ENCODE results near the gene NUBP2. TPM values are rescaled to one million over a fixed set of nuclear protein-coding genes. Genes with fewer than 3 reads are reported as not detected.

The NUBP2 gene
- polyA plus RNA-seq, 1 donor, result 48.7 TPM

DNA sequence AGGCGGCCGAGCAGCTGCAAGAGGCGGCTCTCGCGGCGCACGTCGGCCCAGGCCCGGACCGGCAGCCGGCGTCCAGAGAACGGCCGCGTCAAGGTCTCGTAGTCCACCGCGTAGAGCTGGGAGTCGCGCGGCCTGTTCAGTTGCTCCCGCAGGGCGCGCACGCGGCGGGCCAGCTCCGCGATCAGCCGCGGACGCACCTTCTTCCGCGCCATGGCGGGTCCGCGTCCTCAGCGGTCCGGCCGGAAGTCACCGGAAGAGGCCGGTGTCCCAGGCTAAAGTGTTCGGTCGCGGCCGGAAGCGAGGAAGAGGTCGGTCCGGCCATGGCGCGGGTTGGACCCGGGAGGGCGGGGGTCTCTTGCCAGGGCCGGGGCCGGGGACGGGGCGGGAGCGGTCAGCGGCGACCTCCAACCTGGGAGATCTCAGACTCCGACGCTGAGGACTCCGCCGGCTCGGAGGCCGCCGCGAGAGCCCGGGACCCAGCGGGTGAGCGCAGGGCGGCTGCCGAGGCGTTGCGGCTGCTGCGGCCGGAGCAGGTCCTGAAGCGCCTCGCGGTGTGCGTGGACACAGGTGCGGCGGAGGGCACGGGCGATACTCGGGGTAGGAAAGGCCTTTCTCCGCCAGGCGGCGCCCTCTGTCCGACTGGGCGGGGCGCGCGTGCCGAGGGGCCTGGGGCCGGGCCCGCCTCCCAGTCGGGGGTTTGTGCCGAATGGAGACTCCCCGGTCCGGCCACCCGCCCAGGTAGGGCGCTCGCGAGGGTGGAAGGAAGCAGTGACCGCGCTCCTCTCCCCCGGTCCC, 9.7 kb upstream of the NUBP2 start, which contains the start of gene MRPS34:
Gene MRPS34, minus strand, starts transcription at position 227 of the 795 bp plus-strand sequence. Its CDS starts 15 bp downstream, at position 212.
- peak; percentile 87 for DNase-seq

DNA sequence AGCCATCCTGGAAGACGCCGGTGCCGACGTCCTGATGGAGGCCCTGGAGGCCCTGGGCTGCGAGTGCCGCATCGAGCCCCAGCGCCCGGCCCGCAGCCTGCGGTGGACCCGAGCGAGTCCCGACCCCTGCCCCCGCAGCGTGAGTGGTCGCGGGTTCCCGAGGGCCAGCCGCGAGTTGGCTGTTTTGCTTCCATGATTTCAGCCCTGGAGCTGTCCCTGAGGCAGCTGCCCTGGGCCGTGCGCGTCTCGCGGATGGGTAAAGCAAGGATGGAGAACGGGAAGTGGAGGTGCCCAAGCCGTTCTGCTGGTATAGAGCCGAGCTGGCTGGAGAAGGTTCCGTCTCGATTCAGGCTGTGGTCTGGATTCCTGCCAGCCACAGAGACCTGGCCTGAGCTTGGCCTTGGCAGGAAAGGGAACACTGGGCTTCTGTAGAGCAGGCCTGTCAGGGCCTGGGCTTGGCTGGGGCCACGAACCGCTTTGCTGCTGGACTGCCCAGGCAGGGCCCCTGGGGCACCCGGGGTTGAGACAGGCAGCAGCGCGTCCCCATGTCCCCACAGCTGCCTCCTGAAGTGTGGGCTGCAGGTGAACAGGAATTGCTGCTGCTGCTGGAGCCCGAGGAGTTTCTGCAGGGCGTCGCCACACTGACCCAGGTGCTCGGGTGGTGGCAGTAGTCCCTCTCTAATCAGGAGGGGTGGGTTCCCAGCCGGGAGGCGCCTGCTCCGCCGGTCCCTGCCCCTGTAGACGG, 8.9 kb upstream of the NUBP2 start:
- DNase-seq, result no peak

DNA sequence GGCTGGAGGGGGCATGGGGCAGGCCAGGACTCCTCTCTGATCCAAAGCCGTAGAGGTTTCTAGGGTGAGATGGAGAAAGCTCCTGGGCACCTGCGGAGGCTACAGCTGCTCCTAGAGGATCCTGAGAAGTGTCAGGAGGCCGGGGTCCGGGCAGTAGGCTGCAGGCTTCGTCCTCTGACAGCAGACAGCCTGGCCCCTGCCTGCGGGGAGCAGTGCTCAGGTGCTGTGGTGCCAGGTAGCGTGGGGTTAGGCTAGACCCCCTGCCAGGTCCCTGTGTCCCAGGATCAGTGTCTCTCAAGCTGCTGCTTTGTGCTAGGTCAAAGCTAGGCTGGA, 8.3 kb upstream of the NUBP2 start:
- DNase-seq, result no peak

DNA sequence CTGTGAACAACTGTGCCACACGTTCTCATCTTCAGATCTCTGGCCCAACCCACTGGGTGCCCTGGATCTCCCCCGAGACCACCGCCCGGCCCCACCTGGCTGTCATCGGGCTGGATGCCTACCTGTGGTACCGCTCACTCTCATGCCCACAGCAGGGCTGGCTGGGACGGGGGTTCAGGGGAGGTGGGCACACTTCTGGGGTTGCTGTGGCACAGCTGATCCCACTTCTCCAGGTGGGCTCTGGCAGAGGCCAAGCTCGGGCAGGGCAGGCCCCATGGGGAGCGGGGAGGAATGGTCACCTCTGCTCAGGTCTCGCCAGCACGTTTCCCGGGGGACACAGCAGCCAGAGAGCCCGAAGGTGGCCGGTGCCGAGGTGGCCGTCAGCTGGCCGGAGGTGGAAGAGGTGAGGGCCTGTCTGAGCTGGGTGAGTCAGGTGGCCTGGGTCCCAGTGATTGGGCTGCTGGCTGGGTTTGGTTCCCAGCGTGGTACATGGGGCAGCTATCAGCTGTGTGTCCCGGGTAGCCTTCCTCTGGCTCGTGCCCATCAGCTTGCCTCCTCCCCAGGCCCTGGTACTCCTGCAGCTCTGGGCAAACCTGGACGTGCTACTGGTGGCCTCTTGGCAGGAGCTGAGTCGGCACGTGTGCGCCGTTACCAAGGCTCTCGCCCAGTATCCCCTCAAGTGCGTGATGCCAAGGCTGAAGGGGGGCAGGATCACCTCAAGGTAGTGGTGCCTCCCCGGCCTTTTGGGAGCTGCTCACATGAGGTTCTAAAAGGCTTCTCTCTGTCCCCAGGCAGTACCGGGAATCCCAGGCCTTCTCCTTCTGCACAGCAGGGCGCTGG, 7.5 kb upstream of the NUBP2 start:
- DNase-seq, result no peak

DNA sequence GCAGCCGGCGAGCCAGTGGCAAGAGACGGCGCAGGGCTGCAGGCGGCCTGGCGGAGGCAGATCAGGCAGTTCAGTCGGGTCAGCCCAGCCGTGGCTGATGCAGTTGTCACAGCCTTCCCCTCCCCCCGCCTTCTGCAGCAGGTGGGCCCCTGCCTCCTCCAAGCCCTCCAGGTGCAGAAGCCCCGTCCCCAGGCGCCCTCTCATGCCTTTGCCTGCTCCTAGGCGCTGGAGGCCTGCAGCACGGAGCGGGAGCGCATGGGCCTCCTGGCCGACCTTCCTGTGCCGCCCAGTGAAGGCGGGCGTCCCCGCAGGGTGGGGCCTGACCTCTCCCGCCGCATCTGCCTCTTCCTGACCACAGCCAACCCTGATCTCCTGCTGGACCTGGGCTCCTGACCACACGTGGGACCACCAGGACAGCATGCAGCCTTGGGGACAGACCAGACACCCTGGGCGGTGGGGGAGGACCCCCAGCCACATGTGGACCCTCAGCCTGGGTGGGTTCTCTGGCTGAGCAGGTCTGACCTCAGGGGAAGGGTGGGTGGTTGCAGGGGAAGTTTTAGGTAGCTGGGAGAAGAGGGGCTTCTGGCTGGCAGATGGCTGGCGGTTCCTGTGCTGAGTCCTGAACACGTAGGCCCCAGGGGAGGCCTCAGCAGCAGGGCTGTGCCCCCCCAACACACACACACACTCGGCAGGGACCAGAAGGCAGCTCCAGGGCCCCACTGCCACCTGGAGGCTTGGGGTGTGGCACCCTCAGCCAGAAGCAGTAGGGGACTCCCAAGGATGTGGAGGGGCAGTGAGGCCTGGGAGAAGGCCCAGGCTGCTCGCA, 6.7 kb upstream of the NUBP2 start:
- no peak for DNase-seq

DNA sequence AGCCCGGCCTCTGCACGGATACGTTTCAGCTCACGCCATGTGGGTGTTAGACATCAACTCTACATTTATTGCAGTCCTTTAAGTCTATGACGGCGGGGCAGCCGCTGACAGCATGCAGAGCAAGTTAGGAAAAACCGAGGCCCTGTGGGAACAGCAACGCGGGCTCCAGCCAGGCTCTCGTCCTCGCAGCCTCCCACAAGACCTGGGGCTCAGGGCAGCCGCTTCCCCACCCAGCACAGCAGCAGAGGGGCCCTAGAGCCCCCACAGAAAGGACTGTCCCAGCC, 6.1 kb upstream of the NUBP2 start:
- DNase-seq, result no peak

DNA sequence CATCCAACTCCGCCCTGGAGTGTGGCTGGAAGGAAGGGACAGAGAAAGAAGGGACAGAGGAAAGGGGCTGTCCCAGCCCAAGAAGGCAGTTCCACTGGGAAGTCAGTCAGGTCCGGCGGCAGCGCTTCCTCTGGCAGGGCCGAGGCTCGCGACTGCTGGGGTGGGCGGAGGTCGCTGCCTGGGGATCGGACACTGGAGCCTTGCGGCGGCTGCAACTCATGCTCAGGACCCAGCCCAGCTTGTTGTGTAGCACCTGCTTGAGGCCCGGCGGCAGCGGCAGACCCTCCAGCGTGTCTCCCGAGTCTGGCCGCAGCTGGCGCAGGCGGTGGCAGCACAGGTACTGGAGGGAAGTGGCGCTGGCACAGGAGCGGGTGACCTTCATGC, 5.8 kb upstream of the NUBP2 start:
- no peak for DNase-seq

DNA sequence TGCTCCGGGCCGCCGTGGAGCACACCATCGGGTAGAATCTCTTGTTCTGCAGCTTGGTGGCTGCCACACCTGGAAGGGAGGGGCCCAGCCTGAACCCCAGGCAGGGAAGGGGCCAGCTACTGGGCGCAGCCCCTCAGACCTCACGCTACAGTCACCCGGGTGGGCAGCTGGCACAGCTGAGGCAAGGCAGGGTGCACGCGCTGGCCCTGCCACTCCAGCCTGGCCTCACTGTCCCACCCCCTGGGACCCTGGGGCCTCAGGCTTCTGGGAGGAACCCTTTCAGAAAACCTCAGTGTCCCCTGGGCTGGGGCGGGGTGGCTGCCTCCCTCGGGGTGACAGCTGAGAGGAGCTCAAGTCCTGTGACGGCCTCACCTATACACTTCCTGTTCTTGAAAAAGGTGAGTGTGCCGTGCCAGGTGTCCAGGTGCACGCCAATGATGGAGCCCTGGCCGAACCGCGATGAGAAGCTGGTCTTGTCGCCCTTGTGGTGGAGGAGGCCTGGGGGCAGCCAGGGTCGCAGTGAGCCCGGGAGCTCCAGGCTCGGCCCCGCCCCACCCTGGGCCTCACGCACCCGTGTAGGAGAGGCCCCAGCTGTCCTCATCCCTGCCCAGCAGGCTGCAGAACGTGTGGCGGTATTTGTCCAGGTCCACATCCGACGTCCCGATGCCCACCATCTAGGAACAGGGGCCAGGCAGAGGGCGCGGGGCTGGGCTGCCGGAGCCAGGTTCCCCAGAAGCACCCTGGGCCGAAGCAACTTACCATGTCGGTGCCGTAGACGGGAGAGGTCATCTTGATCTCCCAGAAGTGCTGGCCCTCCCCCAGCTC, 5.2 kb upstream of the NUBP2 start:
- no peak for DNase-seq

DNA sequence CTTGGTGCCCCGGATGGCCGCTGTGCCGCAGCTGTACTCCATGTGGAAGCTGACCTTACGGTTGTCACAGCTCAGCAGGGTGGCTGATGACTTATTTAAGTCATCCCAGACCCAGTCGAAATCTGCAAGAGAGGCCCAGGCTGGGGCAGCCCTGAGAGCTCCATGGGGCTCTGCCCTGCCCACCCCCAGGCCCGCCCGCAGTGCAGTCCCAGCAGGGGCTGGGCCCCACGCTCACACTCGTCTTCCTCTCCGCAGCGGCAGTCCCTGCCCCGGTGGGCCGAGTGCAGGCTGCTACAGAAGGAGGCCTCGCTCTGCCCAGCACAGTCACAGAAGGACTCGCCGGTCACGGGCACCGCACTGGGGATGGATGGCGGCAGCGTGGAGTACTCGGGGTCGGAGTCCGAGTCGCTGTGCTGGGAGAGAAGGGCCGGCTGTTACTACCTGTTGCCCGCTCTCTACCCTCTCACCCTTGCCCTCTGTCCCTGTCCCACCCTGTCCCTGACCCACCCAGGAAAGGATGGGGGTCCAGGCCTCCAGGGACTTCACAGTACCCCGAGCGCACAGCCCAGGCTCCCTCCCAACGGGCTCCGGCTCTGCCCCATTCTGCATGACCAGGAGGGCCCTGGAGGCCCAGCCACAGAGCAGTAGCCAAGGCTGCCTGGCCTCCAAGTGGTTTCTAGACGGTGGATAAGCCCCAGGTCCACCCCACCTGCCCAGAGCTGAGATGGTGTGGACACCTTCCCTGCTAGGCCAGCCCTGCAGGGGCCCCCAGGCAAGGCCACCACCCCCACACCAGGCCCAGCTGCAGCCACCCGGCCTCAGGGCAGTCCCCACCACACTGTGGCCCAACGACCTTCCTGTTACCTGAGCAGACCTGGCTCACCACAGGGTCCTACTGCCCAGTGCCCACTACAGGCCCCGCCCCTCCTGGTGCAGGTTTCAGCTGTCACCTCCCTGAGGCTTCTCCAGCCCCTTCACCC, 4.3 kb upstream of the NUBP2 start:
- DNase-seq, result no peak

DNA sequence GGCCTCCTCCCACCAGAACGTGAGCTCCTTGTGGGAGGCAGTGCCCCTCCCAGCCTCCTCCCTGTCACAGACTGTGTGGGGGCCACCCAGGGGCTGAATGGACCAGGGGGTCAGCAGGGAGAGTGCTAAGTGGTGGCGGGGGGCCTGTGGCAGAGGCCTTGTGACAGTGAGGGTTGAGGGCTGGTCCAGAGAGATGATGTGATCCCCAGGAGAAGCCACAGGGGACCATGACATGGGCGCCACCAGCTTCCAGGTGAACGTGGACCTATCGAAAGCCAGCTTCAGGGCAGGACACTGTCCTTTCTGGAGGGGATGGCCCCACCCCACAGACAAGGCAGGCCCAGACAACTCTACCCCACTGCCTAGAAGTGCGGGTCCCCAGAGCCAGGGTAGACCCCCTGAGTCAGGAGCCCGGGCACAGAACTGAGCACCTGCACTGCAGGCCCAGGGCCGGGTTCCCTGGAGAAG, 3.5 kb upstream of the NUBP2 start:
- DNase-seq, result no peak

DNA sequence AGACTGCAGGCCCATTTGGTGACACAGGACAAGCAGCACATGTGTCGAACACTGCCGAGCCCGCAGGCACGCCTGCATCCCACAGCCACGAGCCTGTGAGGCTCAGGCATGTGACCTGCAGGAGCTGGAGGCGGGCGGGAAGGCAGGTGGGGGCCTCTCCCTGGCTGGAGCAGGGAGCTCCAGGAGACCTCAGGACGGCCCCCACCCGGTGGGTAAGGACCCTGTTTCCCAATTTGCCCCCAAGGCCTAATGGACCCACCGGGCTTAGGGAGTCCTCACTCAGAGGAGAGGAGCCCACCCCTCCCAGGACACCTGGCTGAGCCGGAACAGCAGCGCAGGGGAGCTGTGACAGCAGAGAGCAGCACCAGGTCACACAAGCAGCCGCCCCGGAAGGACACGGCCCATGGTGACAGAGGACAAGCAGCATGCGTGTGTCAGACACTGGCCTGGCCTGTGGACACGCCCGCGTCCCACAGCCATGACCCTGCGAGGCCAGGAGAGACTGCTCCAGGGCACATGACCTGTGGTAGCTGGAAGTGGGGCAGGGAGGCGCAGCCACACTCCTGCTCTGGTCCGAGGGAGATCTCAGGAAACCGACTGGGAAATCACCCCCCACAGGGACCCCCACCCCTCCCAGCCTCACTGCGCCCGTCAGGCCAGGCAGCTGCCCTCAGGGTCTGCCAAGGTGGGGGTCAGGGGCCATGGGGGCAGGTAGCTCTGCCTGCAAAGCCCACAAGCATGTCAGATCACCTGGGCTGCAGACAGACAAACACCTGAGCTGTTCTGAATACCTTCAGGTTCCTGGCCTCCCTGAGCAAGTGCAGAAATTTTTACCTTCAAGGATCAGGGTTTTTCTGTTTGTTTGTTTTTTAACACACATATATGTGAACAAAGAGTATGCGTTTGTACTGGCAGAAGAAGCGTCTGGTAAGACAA, 2.8 kb upstream of the NUBP2 start:
- DNase-seq, result no peak

DNA sequence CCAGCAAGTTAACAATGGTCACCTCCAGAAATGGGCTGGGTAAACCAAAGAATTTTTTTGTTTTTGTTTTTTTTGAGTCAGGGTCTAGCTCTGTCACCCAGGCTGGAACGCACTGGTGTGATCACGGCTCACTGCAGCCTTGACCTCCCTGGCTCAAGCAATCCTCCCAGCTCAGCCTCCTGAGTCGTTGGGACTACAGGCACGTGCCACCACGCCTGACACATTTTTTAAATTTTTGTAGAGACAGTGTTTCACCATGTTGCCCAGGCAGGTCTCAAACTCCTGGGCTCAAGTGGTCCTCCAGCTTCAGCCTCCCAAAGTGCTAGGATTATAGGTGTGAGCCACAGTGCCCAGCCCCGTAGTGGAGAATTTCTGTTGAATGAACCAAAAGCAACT, 2.1 kb upstream of the NUBP2 start:
- no peak for DNase-seq

DNA sequence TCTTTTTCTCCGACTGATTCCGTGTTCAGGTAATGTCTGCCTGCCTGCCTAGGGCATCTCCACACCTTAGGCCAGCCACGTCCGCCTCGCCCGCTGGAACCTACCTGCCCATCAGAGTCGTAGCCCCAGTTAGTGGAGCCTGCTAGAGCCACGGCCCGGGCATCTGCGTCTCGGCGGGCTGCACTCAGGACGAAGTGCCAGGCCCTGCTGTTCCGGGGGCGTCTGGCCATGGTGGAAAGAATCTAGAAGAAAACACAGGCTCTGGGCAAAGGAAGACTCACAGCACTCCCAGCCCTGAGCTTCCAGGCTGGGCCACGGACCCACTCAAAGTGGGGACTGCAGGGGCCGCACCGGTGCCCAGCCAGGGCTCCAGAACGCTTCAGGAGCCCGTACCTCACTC, 1.5 kb upstream of the NUBP2 start:
- DNase-seq, result no peak

DNA sequence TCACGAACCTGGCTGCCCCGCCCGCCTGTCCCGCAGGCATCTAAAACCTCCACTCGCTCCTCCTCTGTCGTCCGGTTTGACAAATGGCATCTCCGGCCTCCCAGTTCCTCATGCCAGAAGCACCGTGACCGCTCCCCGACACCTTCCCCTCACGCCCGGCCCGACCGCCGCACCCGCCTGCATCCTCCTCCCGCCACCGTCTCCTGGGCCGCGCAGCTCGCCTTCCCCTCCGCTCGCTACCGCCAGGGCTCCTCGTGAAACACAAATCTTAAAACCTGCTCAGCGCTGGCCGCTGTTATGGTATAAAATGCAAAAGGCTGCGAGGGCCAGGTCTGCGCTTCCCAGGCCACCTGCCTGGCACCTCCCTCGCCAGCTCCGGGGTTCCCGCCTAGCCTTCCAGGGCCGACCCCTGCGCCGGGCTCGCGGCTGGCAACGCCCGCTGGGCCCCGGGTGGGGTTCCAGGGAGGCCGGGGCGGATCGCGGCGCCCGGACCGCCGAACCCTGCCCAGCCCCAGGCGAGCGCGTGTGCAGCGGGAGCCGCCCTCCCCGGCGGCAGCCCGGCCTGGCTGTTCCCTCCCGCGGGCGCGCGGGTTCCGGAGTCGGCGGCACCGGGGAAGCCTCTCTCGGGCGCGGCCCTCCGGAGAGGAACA, 877 bp upstream of the NUBP2 start:
- DNase-seq, result no peak

DNA sequence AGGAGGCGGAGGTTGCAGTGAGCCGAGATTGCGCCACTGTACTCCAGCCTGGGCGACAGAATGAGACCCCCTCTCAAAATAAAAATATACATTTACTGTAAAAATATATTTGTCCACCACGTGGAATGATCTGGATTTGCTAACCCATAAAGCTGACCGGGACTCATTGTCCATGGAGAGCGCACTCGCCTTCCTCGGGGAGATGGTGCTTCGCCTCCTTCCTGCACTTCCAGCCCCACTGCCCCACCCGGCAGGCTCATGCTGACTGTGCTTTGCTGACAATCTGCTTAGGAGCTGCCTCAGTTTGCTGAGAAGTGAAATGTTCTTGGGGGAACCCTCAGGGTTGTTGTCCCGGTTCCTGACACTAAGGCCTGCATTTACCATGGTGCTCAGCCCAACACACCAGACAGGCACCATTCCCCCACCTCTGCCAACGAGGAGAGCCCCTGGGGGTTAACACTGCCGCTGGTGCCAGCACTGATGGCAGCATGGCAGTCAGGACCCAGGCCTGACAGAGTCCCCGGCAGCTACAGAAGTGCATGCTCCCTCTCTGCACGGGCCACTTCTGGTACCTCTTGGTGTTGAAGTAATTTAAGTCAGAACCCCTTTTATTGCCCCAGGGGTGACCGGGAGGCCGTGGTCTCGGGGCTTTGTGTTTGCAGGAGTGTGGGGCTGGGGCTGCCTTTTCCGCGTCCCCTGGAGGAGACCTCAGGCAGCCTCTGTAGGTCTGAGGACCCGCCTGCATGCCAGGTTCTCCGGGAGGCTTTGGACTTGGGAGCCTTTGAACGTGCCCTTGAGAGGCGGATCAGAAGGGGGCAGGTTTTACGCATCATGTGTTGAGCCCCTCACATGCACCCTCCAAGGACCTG, 2.5 kb downstream of the NUBP2 start:
- no peak for DNase-seq

DNA sequence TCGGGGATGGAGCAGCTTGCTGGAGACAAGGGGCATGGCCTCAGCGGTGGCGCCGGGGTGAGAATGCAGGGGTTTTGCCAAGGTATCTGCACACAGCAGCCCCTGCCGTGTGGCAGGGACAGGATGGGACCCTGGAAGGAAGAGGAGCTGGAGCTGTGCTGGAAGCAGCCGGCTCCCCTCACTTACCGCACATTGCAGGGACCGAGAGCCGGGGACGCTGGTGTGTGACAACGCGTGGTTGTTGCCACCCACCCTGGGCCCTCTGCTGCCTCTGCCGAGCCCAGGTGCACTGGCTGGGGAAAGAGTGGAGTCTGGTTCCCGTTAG, 3.0 kb downstream of the NUBP2 start:
- DNase-seq, result no peak

DNA sequence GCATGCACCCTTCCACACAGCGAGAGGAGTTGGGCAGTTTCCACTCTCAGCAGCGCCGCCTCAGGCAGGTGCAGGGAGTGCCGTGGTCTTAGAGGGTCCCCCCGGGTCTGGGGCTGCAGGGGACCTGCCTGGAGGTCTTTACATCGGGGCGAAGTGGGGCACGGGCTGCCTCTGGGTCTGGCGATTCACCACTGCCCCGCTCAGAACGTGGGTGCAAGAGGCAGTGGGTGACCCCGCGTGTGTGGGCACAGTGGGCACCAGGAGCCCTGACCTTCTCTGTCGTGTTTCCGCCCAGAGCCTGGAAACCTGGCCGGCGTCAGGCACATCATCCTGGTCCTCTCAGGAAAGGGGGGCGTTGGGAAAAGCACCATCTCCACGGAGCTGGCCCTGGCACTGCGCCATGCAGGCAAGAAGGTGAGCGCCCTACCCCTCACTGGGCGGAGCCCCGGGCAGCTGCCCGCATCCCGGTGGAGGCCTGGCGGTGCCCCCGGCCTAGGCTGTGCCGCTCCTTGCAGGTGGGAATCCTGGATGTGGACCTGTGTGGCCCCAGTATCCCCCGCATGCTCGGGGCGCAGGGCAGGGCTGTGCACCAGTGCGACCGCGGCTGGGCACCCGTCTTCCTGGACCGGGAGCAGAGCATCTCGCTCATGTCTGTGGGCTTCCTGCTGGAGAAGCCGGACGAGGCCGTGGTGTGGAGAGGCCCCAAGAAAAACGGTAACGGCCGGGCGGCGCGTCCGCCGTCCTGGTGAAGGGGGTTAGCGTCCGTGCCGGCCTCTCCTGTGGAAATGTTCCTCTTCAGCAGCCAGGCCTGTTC, 3.7 kb downstream of the NUBP2 start:
- DNase-seq, result no peak
